KOPT-K1 (cell line): ENCODE measurements around the gene SLC25A47.
"Not testable (repeated sequence)": the region's sequence is repeated elsewhere in the genome, so short reads cannot be mapped to it uniquely, and the experiment has no call there.

Source experiments
- H3K27ac ChIP-seq: fragments of 200-600 bp; sonication (generic); 2 replicates; pipeline ENCODE4 v1.5.1; 2016; ENCODE audit warnings: antibody characterized with exemption, mild to moderate bottlenecking, low read depth, low read length; ENCODE audit not compliant: poor library complexity, severe bottlenecking
- H3K36me3 ChIP-seq: fragments of 200-600 bp; sonication (generic); 2 replicates; pipeline ENCODE4 v1.5.1; 2017; ENCODE audit warnings: antibody characterized with exemption, mild to moderate bottlenecking, low read length, moderate library complexity; ENCODE audit not compliant: insufficient read depth
- H3K9me3 ChIP-seq: fragments of 200-600 bp; sonication (generic); 2 replicates; pipeline ENCODE4 v1.5.1; 2017; ENCODE audit warnings: antibody characterized with exemption, low read length, mild to moderate bottlenecking; ENCODE audit not compliant: insufficient read depth, poor library complexity, severe bottlenecking

SLC25A47 gene

GRCh38 chr14:100295376-100296105, 27.6 kb upstream of the SLC25A47 start:
- no peak overlapping the region for H3K27ac ChIP-seq
- peaks cover 76% of the 10 kb centered on the region; the same call in 1 of the 2 replicates for H3K36me3 ChIP-seq
- H3K9me3 ChIP-seq, result no peaks in the 10 kb centered on the region

GRCh38 chr14:100296106-100296651, 27.0 kb upstream of the SLC25A47 start:
- Histone ChIP-seq H3K27ac (no peak overlapping the region), H3K36me3 (peaks cover 69% of the 10 kb centered on the region; the same call in 1 of the 2 replicates), H3K9me3 (no peaks in the 10 kb centered on the region)

DNA sequence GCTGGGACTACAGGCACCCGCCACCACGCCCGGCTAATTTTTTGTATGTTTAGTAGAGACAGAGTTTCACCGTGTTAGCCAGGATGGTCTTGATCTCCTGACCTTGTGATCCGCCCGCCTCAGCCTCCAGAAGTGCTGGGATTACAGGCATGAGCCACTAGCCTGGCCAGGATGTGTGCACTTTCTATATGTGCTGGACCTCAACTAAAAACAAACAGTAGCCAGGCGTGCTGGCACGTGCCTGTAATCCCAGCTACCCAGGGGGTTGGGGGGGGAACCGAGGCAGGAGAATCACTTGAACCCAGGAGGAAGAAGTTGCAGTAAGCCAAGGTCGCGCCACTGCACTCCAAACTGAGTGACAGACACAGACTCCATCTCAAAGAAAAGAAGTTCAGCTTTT, 26.4 kb upstream of the SLC25A47 start:
- H3K36me3 ChIP-seq, result peaks cover 64% of the 10 kb centered on the region; the same call in 1 of the 2 replicates
- H3K9me3 ChIP-seq, H3K27ac ChIP-seq: not testable (repeated sequence)

- Histone ChIP-seq H3K27ac (no peak overlapping the region), H3K36me3 (peaks cover 55% of the 10 kb centered on the region; the same call in 1 of the 2 replicates), H3K9me3 (no peaks in the 10 kb centered on the region)
Measured at GRCh38 chr14:100297320-100298300, 25.5 kb upstream of the SLC25A47 start.

GRCh38 chr14:100298551-100299237, 24.4 kb upstream of the SLC25A47 start:
- peaks cover 45% of the 10 kb centered on the region; the same call in 1 of the 2 replicates for H3K36me3 ChIP-seq
- no peaks in the 10 kb centered on the region for H3K9me3 ChIP-seq
- H3K27ac ChIP-seq, result no peak overlapping the region

GRCh38 chr14:100299238-100299560, 23.9 kb upstream of the SLC25A47 start:
- Histone ChIP-seq H3K9me3 (no peaks in the 10 kb centered on the region), H3K36me3 (peaks cover 46% of the 10 kb centered on the region; the same call in 1 of the 2 replicates), H3K27ac (no peak overlapping the region)

GRCh38 chr14:100302616-100303015, 20.5 kb upstream of the SLC25A47 start:
- no peak overlapping the region for H3K27ac ChIP-seq
- peaks cover 21% of the 10 kb centered on the region; the same call in 1 of the 2 replicates for H3K36me3 ChIP-seq
- H3K9me3 ChIP-seq, result no peaks in the 10 kb centered on the region

GRCh38 chr14:100303179-100303578, 20.0 kb upstream of the SLC25A47 start:
- no peak overlapping the region for H3K27ac ChIP-seq
- no peaks in the 10 kb centered on the region for H3K9me3 ChIP-seq
- H3K36me3 ChIP-seq, result peaks cover 16% of the 10 kb centered on the region; the same call in 1 of the 2 replicates

DNA sequence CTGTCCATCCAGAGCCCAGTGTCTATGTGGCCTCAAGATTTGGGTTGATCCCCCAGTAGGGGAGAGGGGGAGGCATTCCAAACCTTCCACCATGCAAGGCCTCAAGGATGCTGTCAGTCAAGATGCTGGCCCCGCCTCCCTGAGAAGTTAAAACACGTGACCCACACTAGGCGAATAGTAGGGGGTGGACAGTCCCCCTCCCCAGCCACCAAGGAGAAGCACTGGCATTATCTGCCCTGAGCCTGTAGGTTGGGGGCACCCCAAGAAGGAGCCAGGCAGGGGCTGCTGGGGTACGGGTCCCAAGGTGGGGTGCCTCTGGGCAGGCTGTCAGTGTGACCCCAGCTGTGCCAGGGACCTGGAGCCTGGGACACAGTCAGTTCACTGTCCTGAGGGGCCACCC, 19.2 kb upstream of the SLC25A47 start:
- H3K36me3 ChIP-seq, result peaks cover 8% of the 10 kb centered on the region; the same call in 1 of the 2 replicates
- H3K9me3 ChIP-seq, result no peaks in the 10 kb centered on the region
- no peak overlapping the region for H3K27ac ChIP-seq

GRCh38 chr14:100304825-100305323, 18.3 kb upstream of the SLC25A47 start:
- Histone ChIP-seq H3K27ac (peak overlapping the region; percentile 74), H3K9me3 (no peaks in the 10 kb centered on the region), H3K36me3 (0 out of 2 replicates have a peak, but pooled peaks cover 3% of the 10 kb centered on the region)

GRCh38 chr14:100305324-100306100, 17.6 kb upstream of the SLC25A47 start:
- no peaks in the 10 kb centered on the region for H3K9me3 ChIP-seq
- 0 out of 2 replicates have a peak, but pooled peaks cover 3% of the 10 kb centered on the region for H3K36me3 ChIP-seq
- peak overlapping the region; percentile 74 for H3K27ac ChIP-seq

DNA sequence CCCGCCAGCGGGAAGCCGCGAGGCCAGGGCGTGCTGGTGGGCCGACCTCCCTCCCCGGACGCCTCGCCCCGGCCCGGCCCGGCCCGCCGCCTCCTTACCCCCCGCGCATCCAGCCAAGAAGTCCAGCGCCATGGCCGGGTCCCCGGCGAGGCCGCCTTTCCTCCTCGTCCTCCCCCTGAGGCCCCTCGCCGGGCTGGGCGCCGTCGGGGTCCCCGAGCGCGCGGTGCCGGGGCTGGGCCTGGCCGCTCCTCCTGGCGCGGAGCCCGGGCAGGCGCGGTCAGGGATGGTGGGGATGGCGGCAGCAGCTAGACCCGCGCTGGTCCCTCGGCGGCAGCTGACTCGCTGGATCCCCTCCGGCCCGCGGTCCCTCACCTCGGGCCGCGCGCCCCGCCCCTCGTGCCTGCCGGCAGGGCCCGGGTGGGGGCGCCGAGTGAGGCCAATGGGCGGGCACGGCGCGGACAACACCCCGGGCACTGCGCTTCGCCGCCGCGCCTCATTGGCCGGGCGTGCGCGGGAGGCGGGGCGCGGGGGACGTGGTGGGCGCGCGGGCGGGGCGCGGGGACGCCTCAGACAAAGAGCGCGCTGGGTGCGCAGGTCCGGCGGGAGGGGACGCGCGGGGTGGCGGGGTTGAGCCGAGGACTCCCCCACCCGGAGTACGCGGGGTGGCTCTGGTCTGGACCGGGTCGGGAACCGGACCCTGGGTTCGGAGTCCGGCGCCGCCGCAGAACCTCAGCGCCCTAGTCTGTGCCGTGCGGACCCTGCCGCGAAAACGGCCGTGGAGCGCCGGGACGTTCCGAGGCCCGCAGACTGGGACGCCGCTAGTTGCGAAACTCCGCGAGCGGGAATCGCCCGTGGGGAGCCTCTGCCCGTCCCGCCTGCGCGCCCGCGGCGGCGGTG, 16.8 kb upstream of the SLC25A47 start, which contains the start of gene SLC25A29:
Gene SLC25A29, minus strand, starts transcription at position 344 of the 897 bp plus-strand sequence. Its CDS starts 212 bp downstream, at position 132.
- peak within 1 kb of the TSS; percentile 74 for H3K27ac ChIP-seq

More for the DNA sequence above, 16.8 kb upstream of the SLC25A47 start, which contains the start of gene SLC25A29:
- Histone ChIP-seq H3K36me3 (0 out of 2 replicates have a peak, but pooled peaks cover 3% of the 10 kb centered on the region), H3K9me3 (no peaks in the 10 kb centered on the region)
